ENCODE results near the gene FAM161A. TPM values are rescaled to one million over a fixed set of nuclear protein-coding genes. Genes with fewer than 3 reads are reported as not detected.
A peak's percentile ranks its signal among the peaks of the same experiment; 100 is the strongest.
"Not testable (repeated sequence)": the region's sequence is repeated elsewhere in the genome, so short reads cannot be mapped to it uniquely, and the experiment has no call there.

The FAM161A gene
- total RNA-seq, 4 donors from 2014 or later, result 0.96 to 2.5 (median 1.9) TPM

DNA sequence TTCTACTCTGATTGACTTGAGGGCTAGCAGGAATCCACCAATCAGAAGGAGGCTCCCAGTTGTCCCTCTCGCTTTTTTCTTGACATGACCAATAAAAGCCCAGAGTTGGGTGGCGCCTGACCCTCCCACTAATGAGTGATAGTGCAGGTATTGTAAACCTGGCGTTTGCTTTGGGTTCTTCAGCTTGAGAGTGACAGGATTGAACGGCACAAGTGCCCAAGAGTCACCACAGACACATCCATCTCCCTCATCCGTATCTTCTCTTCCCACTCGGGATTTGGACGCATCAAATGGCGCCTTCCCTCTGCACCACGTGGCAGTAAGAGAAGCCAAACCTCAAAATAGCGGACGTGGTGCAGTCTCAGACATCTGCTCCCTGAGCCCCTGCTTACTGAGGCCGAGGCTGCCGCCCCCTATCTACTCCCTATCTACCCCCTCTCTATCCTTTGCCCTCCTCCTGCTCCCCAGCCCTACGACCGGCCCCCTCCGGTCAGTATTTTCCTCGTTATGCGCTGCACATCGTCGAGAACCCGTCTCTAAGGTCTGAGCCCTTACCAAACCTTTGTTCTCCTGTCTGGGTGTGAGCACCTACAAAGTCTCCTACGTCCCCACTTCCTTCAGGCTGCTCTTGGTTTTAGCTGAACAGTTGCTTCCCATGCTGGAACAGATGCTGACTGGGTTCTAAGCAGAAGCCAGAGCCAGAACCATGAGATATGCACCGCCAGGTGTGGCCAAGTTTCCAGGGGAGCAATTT is 881 bp upstream of the FAM161A start:
- peaks cover 0 to 17% (median 3%) of the 10 kb centered on the region in 3 donors for H3K4me1 ChIP-seq
- WGBS, 2 donors (ENCODE audit: low coverage in 1 of 2), result 1% methylated on average over 18 to 19 of the region's 23 CpGs
- no peaks in the 10 kb centered on the region for H3K36me3 ChIP-seq
- peak overlapping the region; percentile 51 to 74 for H3K4me3 ChIP-seq
- TF ChIP-seq POLR2A (IDR thresholded peaks at IDR 0.05), result no peak
- TF ChIP-seq, protein P1, sequence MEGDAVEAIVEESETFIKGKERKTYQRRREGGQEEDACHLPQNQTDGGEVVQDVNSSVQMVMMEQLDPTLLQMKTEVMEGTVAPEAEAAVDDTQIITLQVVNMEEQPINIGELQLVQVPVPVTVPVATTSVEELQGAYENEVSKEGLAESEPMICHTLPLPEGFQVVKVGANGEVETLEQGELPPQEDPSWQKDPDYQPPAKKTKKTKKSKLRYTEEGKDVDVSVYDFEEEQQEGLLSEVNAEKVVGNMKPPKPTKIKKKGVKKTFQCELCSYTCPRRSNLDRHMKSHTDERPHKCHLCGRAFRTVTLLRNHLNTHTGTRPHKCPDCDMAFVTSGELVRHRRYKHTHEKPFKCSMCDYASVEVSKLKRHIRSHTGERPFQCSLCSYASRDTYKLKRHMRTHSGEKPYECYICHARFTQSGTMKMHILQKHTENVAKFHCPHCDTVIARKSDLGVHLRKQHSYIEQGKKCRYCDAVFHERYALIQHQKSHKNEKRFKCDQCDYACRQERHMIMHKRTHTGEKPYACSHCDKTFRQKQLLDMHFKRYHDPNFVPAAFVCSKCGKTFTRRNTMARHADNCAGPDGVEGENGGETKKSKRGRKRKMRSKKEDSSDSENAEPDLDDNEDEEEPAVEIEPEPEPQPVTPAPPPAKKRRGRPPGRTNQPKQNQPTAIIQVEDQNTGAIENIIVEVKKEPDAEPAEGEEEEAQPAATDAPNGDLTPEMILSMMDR (IDR thresholded peaks at IDR 0.05), result no peak
- no peak for TF ChIP-seq POLR2AphosphoS5 (IDR thresholded peaks at IDR 0.05)
- H3K27me3 ChIP-seq, result no peaks in the 10 kb centered on the region
- H3K27ac ChIP-seq, result peak overlapping the region in 3 of 4 donors; percentile 89 to 94 (median 93)
- peak; percentile 95 for ATAC-seq
- H3K9me3 ChIP-seq, result no peaks in the 10 kb centered on the region

DNA sequence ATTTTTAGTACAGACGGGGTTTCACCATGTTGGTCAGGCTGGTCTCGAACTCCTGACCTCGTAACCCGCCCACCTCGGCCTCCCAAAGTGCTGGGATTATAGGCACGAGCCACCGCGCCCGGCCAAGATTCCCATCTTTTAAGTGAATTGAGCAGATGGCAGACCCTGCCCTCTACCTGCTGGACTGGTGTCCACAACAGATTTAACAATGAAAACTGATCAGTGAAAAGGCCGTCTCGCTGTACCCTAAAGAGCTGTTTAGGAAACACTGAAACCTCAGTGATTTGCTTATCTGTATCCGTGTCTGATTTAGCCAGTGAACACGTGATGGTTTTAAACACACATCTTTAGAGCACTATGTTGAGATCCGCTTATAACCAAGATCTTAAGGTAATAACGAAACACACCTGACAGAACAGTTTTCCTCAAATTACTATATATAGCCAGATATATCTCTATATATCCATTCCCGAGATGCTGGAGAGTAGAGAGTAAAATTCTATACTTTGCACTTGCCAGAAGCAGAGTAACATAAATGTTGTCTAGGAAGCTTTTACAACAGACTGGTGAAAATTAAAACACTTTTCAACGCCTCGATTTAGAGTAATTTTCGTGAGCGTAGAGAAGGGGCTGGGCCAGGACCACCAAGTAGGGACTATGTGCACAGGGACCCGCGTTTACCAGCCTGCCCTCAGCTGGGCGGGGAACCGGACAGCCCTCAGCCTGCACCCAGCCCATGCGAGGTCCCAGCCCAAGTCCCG is 594 bp downstream of the FAM161A start:
- Histone ChIP-seq H3K4me1 (peaks cover 0 to 17% (median 3%) of the 10 kb centered on the region in 3 donors), H3K9me3 (no peaks in the 10 kb centered on the region), H3K27ac (peak overlapping the region; percentile 53 to 94 (median 91)), H3K36me3 (no peaks in the 10 kb centered on the region), H3K27me3 (no peaks in the 10 kb centered on the region), H3K4me3 (peak overlapping the region; percentile 51 to 74)
- peak; percentile 82 for ATAC-seq
- 6 to 15% methylated on average over 11 to 23 of the region's 26 CpGs for WGBS, 2 donors (ENCODE audit: low coverage in 1 of 2)
- TF ChIP-seq POLR2AphosphoS5 (IDR thresholded peaks at IDR 0.05) (no peak), POLR2A (IDR thresholded peaks at IDR 0.05) (no peak), EP300 (IDR thresholded peaks at IDR 0.05) (no peak)
- TF ChIP-seq, protein P1 (IDR thresholded peaks at IDR 0.05), result no peak

DNA sequence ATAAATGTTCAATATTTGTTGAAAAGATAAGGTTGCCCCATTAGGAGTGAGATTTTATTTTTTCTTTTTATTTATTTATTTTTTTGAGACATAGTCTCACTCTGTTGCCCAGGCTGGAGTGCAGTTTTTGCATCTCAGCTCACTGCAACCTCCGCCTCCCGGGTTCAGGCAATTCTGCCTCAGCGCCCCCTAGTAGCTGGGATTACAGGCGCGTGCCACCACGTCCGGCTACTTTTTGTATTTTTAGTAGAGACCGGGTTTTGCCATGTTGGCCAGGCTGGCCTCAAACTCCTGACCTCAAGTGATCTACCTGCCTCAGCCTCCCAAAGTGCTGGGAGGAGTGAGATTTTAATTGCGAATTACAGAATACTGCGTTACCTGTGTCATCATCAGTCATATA is 2.6 kb downstream of the FAM161A start:
- H3K4me3 ChIP-seq, H3K9me3 ChIP-seq: not testable (repeated sequence)
- WGBS, 2 donors (ENCODE audit: low coverage in 1 of 2), result 95 to 96% methylated on average over 4 to 7 of the region's 10 CpGs

DNA sequence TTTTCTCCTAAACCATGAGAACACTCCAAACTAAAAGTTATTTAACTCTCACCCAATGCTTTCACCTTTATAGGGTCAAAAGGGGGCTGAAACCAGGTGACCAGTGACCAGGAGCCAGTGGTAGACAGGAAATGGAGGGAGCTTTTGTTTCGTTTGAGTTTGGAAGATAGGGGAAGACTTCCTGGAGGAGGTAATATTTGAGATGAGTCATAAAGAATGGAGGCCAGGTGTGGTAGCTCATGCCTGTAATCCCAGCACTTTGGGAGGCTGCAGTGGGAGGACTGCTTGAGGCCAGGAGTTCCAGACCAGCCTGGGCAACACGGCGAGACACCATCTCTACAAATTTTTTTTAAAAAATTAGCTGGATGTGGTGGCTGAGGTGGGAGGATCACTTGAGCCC is 8.5 kb downstream of the FAM161A start:
- H3K4me3 ChIP-seq, result no peak overlapping the region
- no peaks in the 10 kb centered on the region for H3K27me3 ChIP-seq
- H3K27ac ChIP-seq, result no peak overlapping the region
- ATAC-seq, result no peak
- TF ChIP-seq, protein P1 (IDR thresholded peaks at IDR 0.05), result no peak
- H3K9me3 ChIP-seq, result no peaks in the 10 kb centered on the region
- 80 to 83% methylated on average over 3 of the region's 3 CpGs for WGBS, 2 donors (ENCODE audit: low coverage in 1 of 2)
- peaks cover 0 to 33% of the 10 kb centered on the region in 2 donors for H3K36me3 ChIP-seq
- H3K4me1 ChIP-seq, result no peaks in the 10 kb centered on the region

More for the DNA sequence above, 2.6 kb downstream of the FAM161A start:
- peaks cover 0 to 17% (median 3%) of the 10 kb centered on the region in 3 donors for H3K4me1 ChIP-seq
- ATAC-seq, H3K27ac ChIP-seq, H3K27me3 ChIP-seq, H3K36me3 ChIP-seq: not testable (repeated sequence)

DNA sequence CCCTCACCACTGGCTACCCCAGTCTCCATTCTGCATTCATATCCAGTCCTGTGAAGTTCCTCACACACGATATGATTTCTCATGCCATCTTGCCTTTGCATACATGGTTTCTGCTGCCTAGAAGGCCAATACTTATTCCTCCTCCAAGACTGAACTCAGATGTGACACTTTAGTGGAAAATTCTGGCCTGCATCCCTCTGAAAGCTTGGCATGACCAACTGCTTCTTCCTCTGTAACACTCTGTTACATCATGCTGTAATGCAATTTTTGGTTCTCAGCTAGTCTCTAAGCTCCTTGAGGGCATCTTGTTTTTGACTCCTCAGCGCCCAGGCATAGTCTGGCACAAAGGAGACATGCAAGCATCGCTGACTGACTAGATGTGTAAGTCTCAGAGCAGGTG is 12.6 kb downstream of the FAM161A start:
- H3K4me1 ChIP-seq, result no peaks in the 10 kb centered on the region
- 94 to 96% methylated on average over 2 to 3 of the region's 3 CpGs for WGBS, 2 donors (ENCODE audit: low coverage in 1 of 2)
- H3K27ac ChIP-seq, result no peak overlapping the region
- H3K4me3 ChIP-seq, result no peak overlapping the region
- no peak for ATAC-seq
- H3K36me3 ChIP-seq, result peaks cover 0 to 34% of the 10 kb centered on the region in 2 donors
- no peaks in the 10 kb centered on the region for H3K27me3 ChIP-seq
- H3K9me3 ChIP-seq, result no peaks in the 10 kb centered on the region
- no peak for TF ChIP-seq EP300 (IDR thresholded peaks at IDR 0.05)
- TF ChIP-seq POLR2A (IDR thresholded peaks at IDR 0.05), result no peak
- no peak for TF ChIP-seq POLR2AphosphoS5 (IDR thresholded peaks at IDR 0.05)
- TF ChIP-seq, protein P1 (IDR thresholded peaks at IDR 0.05), result no peak

All from gastroesophageal sphincter (tissue), 4 donors.